ENCODE data around the gene ENO3. TPM values are rescaled to one million over a fixed set of nuclear protein-coding genes. Genes with fewer than 3 reads are reported as not detected.

The ENO3 gene
- total and polyA plus RNA-seq, 10 of the 15 experiments (the other 5 are each of a cell fraction or from before 2014, with no cell fraction given), result 6.8 to 28.4 (median 17.0) TPM

- no peak for TF ChIP-seq ATF3 (IDR thresholded peaks at IDR 0.05; ENCODE audit: borderline replicate concordance, extremely low read depth, low read depth, low read length)
- no peak for TF ChIP-seq TBL1XR1 (IDR thresholded peaks at IDR 0.05; ENCODE audit: low read depth, low read length)
- TF ChIP-seq POLR2AphosphoS5 (IDR thresholded peaks at IDR 0.05; ENCODE audit: low read length), result no peak
Measured at GRCh38 chr17:4969047-4969550, 18.2 kb downstream of the ENO3 start (continued).

- Histone ChIP-seq H3K4me2 (ENCODE audit: control insufficient read depth, insufficient read depth) (peak overlapping the region; percentile 99; the same call in 1 of the 2 replicates), H2AFZ (ENCODE audit: control insufficient read depth, low read depth, low read length) (no peak overlapping the region), H3K27me3 (replicated peaks in 1 of 2; ENCODE audit: control insufficient read depth in 2 of 2, insufficient read depth in 2 of 2, low read length in 1 of 2) (no peaks in the 10 kb centered on the region), H3K79me2 (ENCODE audit: control insufficient read depth, insufficient read depth, low read length) (peaks cover 29% of the 10 kb centered on the region), H3K9me3 (replicated peaks; ENCODE audit: control insufficient read depth, insufficient read depth, low read length) (no peaks in the 10 kb centered on the region), H3K27ac (ENCODE audit: control insufficient read depth, insufficient read depth) (no peak overlapping the region), H3K4me1 (ENCODE audit: control insufficient read depth, insufficient read depth, low read length) (peaks cover 14% of the 10 kb centered on the region), H3K9ac (ENCODE audit: control insufficient read depth, insufficient read depth, low read length) (no peak overlapping the region), H3K4me3 (no peak overlapping the region), H3K36me3 (ENCODE audit: control insufficient read depth in 2 of 2, insufficient read depth in 2 of 2, low read length in 1 of 2) (peaks cover 13 to 18% of the 10 kb centered on the region in 2 experiments; a peak in 3 of 4 replicates), H4K20me1 (ENCODE audit: control insufficient read depth, insufficient read depth) (no peaks in the 10 kb centered on the region)
- intact Hi-C loops (cut with micrococcal nuclease; ENCODE audit: unreplicated experiment) (loop anchor here (5.0 kb wide), 1 partner anchor 93 kb away; no protein-coding TSS in a partner anchor), in situ Hi-C loops (cut with MboI) (no loop called here)
- ChIA-PET RAD21 (ENCODE audit: unreplicated experiment) (interaction anchor here (1.2 to 1.3 kb wide), 2 partner anchors 17 to 62 kb away, joined by 3 read pairs; no protein-coding TSS in a partner anchor), SMC1A (ENCODE audit: uncharacterized antibody, unreplicated experiment) (interaction anchor here (1.8 to 2.7 kb wide), 2 partner anchors 11 to 61 kb away, joined by 4 to 9 read pairs; no protein-coding TSS in a partner anchor), POLR2A (interaction anchor here (1.0 to 8.5 kb wide), 2 partner anchors 17 to 23 kb away, joined by 3 to 272 read pairs; partner anchors contain the start of genes CAMTA2, ENO3, PFN1 and RNF167), CTCF (interaction anchor here (0.7 to 3.6 kb wide), 7 partner anchors 11 to 93 kb away, joined by 3 to 18 read pairs (median 4); partner anchors contain the start of genes CAMTA2, RNF167 and SLC25A11)
- no peak for ATAC-seq
- no peak for DNase-seq (ENCODE audit: low read depth, low spot score)
- WGBS (ENCODE audit: insufficient coverage, insufficient replicate concordance, low lambda C conversion rate, missing lambda C conversion rate), result 89% methylated on average over 16 of the region's 16 CpGs
- FAIRE-seq, result no peak
- TF ChIP-seq HDAC6 (IDR thresholded peaks at IDR 0.05; ENCODE audit: unreplicated experiment), result no peak
- no peak for TF ChIP-seq LARP7 (IDR thresholded peaks at IDR 0.05)
- no peak for TF ChIP-seq FOXM1 (IDR thresholded peaks at IDR 0.05; ENCODE audit: low read depth, low read length)
- TF ChIP-seq, protein P1, sequence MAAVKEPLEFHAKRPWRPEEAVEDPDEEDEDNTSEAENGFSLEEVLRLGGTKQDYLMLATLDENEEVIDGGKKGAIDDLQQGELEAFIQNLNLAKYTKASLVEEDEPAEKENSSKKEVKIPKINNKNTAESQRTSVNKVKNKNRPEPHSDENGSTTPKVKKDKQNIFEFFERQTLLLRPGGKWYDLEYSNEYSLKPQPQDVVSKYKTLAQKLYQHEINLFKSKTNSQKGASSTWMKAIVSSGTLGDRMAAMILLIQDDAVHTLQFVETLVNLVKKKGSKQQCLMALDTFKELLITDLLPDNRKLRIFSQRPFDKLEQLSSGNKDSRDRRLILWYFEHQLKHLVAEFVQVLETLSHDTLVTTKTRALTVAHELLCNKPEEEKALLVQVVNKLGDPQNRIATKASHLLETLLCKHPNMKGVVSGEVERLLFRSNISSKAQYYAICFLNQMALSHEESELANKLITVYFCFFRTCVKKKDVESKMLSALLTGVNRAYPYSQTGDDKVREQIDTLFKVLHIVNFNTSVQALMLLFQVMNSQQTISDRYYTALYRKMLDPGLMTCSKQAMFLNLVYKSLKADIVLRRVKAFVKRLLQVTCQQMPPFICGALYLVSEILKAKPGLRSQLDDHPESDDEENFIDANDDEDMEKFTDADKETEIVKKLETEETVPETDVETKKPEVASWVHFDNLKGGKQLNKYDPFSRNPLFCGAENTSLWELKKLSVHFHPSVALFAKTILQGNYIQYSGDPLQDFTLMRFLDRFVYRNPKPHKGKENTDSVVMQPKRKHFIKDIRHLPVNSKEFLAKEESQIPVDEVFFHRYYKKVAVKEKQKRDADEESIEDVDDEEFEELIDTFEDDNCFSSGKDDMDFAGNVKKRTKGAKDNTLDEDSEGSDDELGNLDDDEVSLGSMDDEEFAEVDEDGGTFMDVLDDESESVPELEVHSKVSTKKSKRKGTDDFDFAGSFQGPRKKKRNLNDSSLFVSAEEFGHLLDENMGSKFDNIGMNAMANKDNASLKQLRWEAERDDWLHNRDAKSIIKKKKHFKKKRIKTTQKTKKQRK (IDR thresholded peaks at IDR 0.05; ENCODE audit: low read depth, low read length), result no peak
- no peak for TF ChIP-seq CREB1 (IDR thresholded peaks at IDR 0.05; ENCODE audit: low read depth)
- no peak for TF ChIP-seq SIN3A (IDR thresholded peaks at IDR 0.05; ENCODE audit: low read depth, low read length)
- TF ChIP-seq SUZ12 (IDR thresholded peaks at IDR 0.05; ENCODE audit: unreplicated experiment), result no peak
- TF ChIP-seq ZSCAN29 (IDR thresholded peaks at IDR 0.05), result no peak
- TF ChIP-seq ZBTB33 (IDR thresholded peaks at IDR 0.05), result no peak
- no peak for TF ChIP-seq MYC (IDR thresholded peaks at IDR 0.05; ENCODE audit: insufficient read depth, insufficient read length, insufficient replicate concordance, low read length, severe bottlenecking)
- TF ChIP-seq ESRRA (IDR thresholded peaks at IDR 0.05; ENCODE audit: low read length), result no peak
- no TSS peak for BruUV-seq (replicated peaks)
Measured at GRCh38 chr17:4969551-4970173, 18.7 kb downstream of the ENO3 start.
